ENCODE results near the gene KLHDC3.

GRCh38 chr6:43020847-43021246, 6.8 kb downstream of the KLHDC3 start:
- TF ChIP-seq EZH2 (IDR thresholded peaks at IDR 0.05; ENCODE audit: borderline replicate concordance, low read length) (no peak), CTCF (IDR thresholded peaks at IDR 0.05; ENCODE audit: low read length) (no peak)
